ENCODE results near the gene EVX2.

EVX2 gene

DNA sequence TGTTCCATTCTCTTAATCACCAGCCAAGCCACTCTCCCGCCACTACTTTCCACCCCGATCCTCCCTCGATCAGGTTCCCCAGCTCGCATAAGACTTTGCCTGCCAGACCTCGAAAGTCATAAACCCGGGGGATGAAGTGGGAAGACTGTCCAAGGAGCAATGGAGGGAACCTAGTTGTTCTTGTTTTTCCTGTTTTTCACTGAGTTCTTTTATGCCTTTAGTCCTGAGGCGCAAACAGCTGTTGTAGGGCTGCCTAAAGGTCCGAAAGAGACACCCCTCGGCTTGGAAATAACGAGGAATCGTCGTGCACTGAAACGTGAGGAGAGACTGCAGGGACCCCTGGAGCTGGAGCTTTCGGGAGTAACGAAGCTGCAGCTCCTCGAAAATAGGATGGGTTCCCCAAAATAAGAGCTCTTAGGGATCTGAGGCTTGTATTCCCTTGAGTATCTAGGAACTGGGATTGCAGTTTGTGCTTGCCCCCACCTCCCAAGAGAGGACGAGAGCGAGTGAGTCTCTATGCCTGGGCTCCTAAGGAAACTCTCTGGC is 14.1 kb upstream of the EVX2 start:
- no peak for FAIRE-seq
- no peak for DNase-seq (ENCODE audit: insufficient read length, low spot score)

DNA sequence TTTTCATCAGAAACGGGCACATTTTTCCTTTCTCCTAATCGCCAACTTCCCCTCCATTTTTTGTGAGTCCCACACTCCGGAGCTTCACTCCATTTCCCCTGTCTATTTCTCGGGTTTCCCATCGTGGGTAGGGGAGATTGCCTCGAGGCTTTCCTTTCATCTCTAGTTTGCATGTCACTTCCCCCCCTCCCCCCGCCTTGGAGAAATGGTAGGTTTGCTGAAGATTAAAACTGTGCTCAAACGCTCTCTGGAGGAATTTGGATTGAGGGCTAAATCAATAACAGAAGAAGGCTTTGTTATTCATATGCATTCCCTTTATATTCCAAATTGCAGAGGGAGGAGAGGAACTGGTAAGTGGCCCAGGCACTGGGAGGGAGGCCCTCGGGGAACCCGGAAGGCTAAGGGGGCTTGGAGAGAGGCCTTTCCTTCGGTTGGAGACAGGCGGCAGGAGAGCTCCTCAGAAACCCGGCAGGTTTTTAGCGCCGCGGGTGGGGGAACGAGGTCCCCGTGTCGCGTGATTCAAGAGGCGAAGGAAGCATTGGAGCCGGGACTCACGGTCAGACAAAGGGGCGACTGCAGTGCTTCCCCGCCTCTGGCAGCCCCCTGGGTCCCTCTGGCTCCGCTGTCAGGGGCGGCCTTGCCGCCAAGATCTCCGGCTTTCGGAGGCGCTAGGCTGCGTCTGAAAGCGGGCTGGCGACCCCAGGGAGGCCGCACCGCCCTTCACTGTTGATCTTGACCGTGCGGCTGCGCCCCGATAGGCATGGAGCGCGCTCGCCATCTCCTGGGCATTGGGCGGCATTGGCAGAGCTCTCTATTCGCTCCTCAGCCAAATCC is 13.4 kb upstream of the EVX2 start:
- DNase-seq (ENCODE audit: insufficient read length, low spot score) (peak; percentile 83), FAIRE-seq (peak; percentile 68)

DNA sequence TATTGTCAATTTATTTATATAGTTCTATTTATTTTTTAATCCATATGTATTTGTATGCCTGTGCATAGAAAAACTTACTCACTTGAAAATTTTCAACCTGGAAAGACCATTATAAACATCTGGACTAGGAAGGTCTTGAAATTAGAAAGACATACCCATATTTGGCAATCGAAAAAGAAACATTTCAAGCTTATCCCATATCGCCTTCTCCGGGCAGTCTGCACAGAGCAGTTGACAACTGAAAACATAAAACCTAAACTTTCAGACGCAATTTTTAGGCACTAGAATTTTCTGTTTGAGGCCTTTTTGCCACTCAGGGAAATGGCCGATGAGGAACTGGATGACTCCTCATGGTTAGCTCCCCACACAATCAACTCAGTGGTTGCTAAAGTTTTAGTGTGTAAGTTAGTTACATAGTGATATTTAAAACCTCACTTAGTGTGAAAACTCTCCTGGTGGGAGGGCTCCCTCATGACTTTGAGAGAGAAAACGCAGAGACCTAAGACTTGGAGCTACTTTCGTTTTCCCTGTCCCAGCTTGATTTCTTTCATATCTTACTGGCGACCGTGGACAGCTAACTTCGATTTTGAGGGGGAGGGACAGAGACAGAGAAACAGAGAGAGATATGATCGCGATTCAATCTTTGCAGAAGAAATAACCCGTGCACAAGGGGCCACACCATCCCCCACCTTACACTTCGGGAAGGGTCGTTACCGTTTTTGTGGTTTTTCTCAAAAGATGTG is 12.7 kb upstream of the EVX2 start:
- FAIRE-seq, result peak; percentile 54

DNA sequence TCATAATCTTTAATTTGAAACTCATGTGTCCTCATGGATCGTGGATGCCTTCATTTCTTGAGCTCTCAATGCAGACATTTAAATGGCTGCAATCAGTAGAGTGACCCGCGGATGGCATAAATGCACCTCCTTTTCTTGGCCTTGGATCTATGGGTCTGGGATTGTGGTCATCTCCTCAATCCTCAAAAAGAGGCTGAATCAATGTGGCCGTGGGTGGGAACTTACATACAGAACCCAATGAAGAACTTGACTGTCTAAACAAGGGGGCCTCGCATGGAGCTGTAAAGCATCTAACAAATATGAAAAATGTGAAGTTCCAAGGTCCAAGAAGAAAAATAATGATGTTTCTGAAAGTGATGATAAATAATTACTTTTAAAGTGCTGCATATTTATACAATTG is 11.7 kb upstream of the EVX2 start:
- no peak for FAIRE-seq

More for the DNA sequence above, 12.7 kb upstream of the EVX2 start:
- no peak for DNase-seq (ENCODE audit: insufficient read length, low spot score)

DNA sequence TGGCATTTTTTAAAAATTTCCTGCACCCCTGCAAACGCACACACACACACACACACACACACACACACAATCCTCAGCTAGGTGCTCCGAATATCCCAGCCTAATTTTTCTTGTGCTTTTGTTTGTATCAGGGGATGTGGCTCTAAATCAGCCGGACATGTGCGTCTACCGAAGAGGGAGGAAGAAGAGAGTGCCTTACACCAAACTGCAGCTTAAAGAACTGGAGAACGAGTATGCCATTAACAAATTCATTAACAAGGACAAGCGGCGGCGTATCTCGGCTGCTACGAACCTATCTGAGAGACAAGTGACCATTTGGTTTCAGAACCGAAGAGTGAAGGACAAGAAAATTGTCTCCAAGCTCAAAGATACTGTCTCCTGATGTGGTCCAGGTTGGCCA is 10.6 kb upstream of the EVX2 start:
- FAIRE-seq (no peak), DNase-seq (ENCODE audit: insufficient read length, low spot score) (no peak)

More for the DNA sequence above, 11.7 kb upstream of the EVX2 start:
- DNase-seq (ENCODE audit: insufficient read length, low spot score), result no peak

DNA sequence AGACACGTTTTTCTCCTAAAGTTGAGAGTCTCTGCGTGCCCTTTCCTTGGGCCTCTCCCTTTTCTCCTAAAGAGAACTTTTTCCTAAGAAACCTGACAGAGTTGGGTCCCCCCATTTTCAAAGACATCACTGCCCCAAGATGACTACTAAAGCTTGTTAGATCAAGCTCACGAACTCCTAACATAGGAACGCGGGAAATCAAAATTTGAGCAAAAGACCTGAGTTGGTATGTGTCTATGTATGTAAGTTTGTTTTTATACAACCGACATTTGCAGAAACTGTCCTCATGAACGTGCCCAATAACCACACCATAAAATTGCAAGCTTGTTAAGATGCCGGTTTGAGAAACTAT is 10.1 kb upstream of the EVX2 start:
- DNase-seq (ENCODE audit: insufficient read length, low spot score) (no peak), FAIRE-seq (no peak)

DNA sequence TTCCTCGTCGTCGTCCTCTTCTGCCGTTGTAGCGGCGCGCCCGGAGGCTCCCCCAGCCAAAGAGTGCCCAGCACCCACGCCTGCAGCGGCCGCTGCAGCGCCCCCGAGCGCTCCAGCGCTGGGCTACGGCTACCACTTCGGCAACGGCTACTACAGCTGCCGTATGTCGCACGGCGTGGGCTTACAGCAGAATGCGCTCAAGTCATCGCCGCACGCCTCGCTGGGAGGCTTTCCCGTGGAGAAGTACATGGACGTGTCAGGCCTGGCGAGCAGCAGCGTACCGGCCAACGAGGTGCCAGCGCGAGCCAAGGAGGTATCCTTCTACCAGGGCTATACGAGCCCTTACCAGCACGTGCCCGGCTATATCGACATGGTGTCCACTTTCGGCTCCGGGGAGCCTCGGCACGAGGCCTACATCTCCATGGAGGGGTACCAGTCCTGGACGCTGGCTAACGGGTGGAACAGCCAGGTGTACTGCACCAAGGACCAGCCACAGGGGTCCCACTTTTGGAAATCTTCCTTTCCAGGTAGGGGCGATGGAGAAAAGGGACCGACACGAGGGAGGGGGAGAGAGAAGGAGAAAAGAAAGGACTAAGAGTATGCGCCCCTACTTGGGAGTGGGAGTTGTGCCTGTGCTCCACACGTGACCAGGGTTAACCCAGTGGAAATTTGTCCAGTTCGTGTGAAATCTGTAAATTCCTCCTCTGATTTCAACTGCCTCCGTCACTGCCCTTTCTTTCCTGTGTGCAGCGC is 9.6 kb upstream of the EVX2 start:
- FAIRE-seq (no peak), DNase-seq (ENCODE audit: insufficient read length, low spot score) (no peak)

DNA sequence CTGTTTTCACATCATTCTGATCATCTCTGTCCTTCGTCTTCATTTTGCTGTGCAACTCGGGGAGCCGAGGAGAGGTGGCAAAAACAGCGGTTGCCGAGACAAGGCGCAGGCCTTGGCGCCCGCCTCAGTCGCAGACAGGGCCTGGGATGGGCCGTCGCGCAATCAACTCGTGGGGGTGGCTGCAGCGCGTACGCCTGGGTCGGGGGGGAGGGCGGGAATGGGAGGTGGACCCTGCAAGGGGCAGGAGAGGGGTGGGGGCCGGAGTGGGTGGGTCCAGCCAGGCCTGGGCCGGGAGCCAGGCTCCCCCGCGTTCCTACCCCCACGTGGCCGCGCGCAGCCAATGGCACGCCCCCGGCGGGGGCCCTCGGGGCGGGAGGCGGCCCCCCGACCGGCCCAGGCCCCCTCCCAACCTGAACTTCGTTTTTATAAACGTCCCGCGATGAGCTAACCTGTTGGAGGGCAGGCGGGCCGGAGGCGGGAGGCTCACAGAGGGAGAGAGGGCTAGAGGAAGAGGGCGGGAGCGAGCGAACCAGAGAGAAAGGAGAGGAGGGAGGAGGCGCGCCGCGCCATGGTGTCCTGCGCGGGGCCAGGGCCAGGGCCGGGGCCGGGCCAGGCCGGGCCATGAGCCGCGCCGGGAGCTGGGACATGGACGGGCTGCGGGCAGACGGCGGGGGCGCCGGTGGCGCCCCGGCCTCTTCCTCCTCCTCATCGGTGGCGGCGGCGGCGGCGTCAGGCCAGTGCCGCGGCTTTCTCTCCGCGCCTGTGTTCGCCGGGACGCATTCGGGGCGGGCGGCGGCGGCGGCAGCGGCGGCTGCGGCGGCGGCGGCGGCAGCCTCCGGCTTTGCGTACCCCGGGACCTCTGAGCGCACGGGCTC is 8.7 kb upstream of the EVX2 start, which contains the start of gene HOXD13:
Gene HOXD13, plus strand, starts transcription at position 452 of the 875 bp plus-strand sequence. Its CDS starts 170 bp downstream, at position 622.
- DNase-seq (ENCODE audit: insufficient read length, low spot score) (no peak), FAIRE-seq (no peak)

DNA sequence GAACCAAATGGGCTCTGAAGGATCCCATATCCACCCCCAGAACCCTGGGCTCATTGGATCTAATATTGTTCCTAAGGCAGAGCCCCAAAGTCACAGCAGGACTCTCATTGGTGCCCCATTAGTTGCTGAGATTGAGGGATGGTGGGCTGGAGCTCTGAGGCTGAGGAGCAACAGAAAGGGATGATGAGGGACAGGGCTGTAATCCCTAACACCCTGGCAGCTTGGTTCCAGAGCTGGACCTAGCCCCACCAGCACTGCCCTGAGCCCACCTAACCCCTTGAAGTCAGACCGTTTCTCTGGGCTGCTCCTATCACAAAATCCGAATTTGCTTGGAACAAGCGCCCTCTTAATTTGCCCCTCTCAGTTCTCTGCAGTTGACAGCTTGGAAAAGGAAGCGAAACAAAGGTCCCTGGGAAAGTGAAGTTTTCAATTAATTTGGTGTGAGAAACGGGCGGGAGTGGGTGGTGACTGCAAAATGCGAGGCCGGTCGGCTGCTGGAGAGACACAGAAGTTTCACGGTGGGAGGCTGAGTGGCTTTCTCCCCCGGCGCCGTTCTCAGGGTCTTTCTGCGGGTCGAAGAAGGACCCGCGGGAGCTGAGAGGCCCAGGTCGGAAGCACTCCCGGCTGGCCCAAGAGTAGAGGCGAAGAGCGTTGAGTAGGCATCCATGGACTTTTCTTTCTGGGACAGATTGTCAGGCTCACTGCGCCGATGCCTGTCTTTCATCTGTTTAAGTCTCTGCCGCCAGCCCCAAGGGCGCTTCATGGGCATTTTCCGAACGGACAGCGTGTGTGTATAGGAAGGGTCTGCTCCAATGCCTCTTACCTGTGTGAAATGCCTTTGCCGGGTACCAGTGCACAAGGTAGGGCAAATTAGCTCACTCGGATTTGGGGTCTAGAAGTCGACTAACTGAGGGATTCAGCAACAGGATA is 7.8 kb upstream of the EVX2 start:
- FAIRE-seq, result no peak
- DNase-seq (ENCODE audit: insufficient read length, low spot score), result no peak

DNA sequence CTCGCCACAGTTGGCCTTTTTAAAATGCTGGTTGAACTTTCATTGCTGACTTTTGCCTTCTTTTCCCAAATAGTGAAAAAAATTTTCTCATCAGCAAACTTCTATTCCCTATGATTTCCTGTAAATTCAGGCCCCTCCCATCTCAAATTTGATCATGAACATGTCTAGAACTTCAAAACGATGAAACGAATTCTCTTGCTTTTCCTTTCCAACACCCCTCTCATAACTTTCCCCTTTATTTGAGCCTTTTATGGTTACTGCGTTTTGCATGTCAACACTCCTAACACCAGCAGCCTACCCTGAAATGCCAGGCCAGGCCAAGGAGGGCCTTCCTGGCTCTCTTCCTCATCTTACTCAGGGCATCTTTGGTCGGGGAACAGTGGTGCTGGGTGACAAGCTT is 7.1 kb upstream of the EVX2 start:
- FAIRE-seq, result no peak
- DNase-seq (ENCODE audit: insufficient read length, low spot score), result no peak

DNA sequence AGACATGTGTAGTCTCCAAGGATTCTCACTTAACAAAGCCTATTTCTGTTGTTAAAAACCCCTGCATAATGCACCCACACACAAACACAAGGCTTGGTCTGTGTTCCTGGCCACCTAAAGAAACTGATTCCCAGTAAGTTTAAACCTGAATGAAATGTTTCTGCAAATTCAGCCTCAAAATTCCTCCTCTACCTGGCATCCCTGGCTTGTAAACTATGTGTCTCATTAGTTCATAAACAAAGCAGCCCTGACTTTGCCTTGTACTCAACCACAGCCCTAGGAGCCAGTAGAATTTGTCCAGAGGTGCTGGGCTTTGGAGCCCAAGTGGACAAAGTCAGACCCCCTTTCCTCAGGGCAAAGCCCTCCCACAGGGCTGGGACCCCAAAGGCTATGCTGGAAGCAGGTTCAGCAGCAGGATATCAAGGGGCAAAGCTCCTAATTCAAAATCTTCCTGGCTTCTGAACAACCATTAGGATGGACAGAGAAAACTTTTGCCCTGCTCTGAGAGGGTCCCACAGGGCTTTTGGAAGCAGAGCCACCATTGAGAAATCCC is 6.2 kb upstream of the EVX2 start:
- no peak for FAIRE-seq
- no peak for DNase-seq (ENCODE audit: insufficient read length, low spot score)

DNA sequence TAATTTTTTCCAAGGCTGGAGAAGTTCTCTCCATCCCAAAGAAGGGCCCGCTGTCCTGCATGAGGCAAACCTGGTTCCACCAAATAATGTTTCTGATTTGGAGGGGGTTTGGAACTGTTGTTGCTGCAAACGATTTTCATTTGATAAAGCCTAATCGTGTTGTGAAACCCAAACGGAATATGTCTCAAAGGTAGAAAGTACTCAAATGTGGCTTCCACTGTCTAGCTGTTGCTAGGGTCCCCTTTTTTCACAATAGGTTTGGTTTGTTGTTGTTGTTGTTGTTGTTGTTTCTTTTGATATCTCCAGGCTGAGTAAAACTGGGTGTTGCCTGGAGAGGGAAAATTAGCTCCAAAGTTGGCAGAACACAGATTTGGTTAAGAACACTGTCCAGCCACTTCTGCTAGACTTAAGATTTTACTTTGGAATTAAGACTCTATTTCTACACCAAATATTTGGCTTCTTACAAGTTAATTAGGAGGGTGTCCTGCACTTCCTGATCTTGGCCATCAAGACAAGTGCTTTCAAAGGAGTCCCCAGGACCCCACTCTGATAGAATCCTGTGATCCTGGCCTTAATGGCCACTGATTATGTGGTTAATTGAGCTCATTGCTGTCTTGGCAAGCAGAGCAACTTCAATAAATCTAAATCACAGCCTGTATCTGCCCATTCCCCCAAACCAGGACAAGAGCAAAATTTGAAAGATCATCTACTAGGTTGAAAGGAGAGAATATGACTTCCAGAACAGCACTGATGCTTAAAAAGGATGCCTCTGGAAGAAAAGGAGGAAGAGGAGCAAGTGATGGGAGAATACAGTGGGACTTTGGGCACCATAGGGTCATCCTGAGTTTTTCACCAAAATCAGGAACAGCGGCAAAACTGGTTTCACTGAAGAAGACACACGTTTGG is 5.4 kb upstream of the EVX2 start:
- no peak for FAIRE-seq
- DNase-seq (ENCODE audit: insufficient read length, low spot score), result no peak

DNA sequence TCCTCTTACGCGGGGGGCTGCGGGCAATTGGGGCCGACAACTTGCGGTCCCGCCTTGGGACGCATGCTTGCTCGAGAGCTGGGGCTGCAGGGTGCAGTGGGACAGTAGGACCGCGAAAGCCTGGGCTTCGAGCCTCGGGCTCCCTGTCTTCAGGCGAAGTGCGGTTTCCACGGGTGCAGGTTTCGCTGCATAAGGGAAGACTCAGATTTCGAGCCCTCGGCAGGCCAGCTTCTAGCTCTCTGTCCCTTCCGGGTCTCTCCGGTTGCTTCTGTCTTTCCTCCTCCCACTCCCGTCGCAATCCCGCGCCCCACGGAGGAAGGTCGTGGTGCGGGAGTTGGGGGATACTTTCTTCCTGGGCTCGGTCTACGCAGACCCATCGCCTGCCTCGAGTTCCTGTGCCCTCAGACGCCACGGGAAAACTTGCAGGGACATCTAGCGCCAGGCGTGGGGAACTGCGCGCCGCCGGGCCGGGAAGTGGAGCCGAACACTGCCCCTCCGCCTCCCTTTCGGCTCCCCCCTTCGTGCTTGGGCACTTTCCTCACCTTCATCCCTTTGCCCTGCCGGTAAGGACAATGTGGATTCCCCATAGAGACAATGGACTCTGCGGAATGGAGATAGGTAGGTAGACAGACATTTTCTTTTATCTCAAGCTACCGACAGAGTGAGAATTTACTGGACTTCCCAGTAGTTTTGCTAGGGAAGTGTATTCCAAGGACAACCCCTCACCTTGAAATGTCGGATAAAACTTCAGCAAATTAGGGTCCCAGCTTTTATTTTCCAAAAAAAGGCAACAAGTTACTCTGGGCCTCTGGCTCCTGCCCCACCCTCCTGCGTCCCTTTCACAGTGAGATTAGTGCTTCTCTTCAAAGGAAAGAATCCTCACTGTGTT is 4.5 kb upstream of the EVX2 start:
- DNase-seq (ENCODE audit: insufficient read length, low spot score) (no peak), FAIRE-seq (no peak)

DNA sequence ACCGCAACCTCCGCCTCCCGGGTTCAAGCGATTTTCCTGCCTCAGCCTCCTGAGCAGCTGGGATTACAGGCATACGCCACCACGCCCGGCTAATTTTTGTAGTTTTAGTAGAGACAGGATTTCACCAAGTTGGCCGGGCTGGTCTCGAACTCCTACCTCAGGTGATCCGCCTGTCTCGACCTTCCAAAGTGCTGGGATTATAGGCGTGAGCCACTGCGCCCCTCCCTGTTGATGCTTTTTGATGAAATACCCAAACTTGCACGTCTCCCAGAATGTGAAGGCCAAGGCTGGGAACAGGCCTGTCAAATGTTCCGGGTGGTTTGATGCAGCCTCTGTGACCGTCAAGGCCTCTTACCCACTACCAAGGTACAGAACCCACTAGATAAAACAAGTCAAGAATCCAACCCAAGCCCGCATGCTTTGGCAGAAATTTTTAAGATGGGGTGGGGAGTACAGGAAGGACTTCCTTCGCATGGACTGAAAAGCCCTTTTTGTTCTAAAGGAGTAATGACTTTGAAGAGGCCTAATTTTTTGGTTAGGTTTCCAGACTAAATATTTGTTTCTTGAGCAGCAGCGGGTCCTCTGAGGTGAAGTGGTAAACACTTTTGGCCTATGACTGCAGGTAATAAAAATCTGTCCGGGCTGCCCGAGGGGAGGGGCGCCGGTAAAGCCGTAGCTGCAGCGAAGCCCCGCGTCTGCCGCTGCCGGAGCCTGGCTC is 3.7 kb upstream of the EVX2 start:
- no peak for FAIRE-seq
- no peak for DNase-seq (ENCODE audit: insufficient read length, low spot score)

DNA sequence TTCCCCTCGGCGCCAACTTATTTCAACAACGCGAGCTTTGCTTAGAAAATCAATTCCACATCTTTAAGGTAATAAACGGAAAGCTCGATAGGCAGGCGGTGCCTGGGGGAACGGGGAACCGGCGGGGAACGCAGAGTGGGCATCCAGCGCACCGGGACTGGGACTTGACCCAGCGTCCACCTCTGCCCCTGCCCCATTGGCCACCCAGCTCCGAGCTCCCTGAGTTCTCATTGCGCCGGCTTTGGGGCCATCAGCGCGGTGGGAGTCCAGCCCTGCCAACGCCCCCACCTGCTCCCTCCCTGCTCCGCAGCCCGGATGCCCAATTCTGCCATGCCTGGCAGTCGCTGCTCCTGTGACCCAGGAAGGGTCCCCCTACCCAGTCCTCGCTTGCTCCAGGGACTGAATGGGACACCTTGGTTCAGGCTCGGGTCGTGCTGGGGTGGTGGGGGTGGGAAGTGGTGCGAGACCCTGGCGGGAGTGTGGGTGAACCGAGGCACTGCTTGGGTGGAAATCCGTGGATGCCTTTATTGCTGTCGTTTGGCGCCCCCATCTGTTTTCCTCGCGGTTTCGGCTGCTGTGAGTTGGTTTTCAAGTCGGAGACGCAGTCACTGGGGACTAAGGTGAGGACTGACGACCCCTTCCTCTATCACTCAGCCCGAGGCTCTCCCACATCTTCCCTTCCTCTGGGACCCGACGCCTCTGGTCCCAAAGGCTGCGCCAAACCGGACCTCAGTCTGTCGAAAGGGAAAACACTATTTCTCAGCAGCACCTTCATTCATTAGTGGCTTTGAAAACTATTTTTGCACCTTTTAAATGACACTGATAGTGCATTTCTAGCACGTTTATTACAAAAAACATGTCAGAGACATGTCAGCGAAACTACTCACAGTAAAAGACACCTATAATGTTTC is 2.4 kb upstream of the EVX2 start:
- FAIRE-seq (no peak), DNase-seq (ENCODE audit: insufficient read length, low spot score) (no peak)
